Neural crest cell (in vitro differentiated cells): ENCODE results near the gene PLEKHG3. TPM values are rescaled to one million over a fixed set of nuclear protein-coding genes. Genes with fewer than 3 reads are reported as not detected.
A peak's percentile ranks its signal among the peaks of the same experiment; 100 is the strongest.

Experiments used
- DNase-seq: peaks from one replicate; pipeline ENCODE4 v3.0.0; 2021; ENCODE audit warnings: low read depth, mixed read lengths, low spot score
- H3K27ac Mint-ChIP-seq: one replicate; pipeline ENCODE4 v1.8.0; 2021; ENCODE audit warnings: mild to moderate bottlenecking, mixed read lengths; ENCODE audit not compliant: unreplicated experiment
- H3K27me3 Mint-ChIP-seq: 2 replicates; pipeline ENCODE4 v1.8.0; 2021; ENCODE audit warnings: low read depth, mild to moderate bottlenecking, mixed read lengths
- H3K36me3 Mint-ChIP-seq: 2 replicates; pipeline ENCODE4 v1.8.0; 2021; ENCODE audit warnings: low read depth, mild to moderate bottlenecking, mixed read lengths
- H3K4me1 Mint-ChIP-seq: 2 replicates; pipeline ENCODE4 v1.8.0; 2021; ENCODE audit warnings: mixed read lengths
- H3K4me3 Mint-ChIP-seq: one replicate; pipeline ENCODE4 v1.8.0; 2021; ENCODE audit warnings: mild to moderate bottlenecking, mixed read lengths
- H3K9me3 Mint-ChIP-seq: 2 replicates; pipeline ENCODE4 v1.8.0; 2021; ENCODE audit warnings: mixed read lengths
- total RNA-seq: library from RNA; stranded (reverse); gene quantifications from 2 replicates; pipeline ENCODE4 v1.2.1, GENCODE V29; 2021
- TF ChIP-seq, protein P1 (sequence below): fragments of 200-600 bp; sonication (generic); conservative IDR thresholded peaks from 2 replicates; pipeline ENCODE4 v1.5.0; 2021; ENCODE audit warnings: antibody characterized with exemption, mild to moderate bottlenecking

The PLEKHG3 gene
- total RNA-seq, 1 donor from 2014 or later: 43.4 TPM

DNA sequence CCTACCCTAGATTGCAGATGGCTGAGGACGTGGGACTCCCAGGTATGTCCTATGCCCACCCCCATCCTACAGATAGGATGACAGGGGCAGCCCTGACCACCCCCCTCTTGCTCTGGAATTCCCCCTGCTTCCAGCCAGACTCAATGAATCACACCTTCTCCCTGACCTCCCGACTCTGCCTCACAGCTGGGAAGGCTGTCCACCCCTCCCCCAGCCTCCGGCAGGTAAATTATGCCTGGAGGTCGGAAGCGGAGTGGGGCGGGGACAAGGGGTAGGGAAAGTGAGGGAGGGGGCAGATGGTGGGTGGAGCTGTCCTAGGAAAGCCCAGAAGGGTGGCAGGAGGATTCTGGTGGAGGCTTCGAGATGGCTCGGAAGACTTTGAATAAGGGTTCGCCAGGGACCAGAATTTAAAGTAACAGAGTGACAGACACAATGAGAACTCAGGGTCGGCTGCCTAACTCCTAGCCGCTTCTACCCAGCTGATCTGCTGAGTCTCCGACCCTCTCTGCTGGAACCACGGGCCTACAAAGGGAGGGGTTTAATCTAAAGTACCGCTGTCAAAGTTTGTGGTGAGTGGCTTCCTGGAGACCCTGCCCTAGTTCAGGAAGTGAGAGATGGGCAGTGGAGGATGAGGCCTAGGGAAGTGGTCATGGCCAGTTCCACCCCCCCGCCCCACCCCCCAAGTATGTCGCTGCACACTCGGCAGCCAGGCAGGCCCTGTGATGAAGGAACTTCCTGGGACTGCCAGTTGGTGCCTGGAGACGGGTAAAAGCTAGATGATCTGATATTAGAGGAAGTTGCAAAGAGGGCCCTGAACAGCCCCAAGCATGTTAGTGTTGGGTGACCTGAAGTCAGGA, 4.2 kb downstream of the PLEKHG3 start:
- Mint-ChIP-seq H3K4me3 (peak overlapping the region; percentile 91), H3K36me3 (peaks cover 17% of the 10 kb centered on the region), H3K27ac (peak overlapping the region; percentile 92), H3K27me3 (peaks cover 44% of the 10 kb centered on the region), H3K9me3 (peaks cover 13% of the 10 kb centered on the region), H3K4me1 (peaks cover 51% of the 10 kb centered on the region)
- TF ChIP-seq, protein P1, sequence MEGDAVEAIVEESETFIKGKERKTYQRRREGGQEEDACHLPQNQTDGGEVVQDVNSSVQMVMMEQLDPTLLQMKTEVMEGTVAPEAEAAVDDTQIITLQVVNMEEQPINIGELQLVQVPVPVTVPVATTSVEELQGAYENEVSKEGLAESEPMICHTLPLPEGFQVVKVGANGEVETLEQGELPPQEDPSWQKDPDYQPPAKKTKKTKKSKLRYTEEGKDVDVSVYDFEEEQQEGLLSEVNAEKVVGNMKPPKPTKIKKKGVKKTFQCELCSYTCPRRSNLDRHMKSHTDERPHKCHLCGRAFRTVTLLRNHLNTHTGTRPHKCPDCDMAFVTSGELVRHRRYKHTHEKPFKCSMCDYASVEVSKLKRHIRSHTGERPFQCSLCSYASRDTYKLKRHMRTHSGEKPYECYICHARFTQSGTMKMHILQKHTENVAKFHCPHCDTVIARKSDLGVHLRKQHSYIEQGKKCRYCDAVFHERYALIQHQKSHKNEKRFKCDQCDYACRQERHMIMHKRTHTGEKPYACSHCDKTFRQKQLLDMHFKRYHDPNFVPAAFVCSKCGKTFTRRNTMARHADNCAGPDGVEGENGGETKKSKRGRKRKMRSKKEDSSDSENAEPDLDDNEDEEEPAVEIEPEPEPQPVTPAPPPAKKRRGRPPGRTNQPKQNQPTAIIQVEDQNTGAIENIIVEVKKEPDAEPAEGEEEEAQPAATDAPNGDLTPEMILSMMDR: no peak
- no peak for DNase-seq

DNA sequence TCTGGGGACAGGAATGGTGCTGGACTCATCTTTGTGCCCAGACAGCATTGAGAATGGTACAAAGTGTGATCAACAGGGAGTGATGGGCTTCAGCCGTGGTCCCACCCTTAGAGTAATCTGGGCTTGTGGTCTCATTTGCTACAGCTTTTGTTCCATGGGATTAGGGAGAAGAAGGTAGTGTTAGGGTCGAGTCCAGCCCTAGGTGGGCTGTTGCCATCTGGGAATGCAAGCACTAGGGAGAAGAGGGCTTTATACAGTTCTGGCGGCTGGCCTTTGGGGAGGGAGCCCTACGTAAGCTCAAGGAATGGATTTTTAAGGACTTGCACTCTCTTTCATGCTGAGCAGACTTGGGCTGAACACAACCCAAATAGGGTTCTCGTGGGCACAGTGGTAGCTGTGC, 4.9 kb downstream of the PLEKHG3 start:
- H3K36me3 Mint-ChIP-seq: peaks cover 20% of the 10 kb centered on the region
- H3K9me3 Mint-ChIP-seq: peaks cover 17% of the 10 kb centered on the region
- peaks cover 46% of the 10 kb centered on the region for H3K4me1 Mint-ChIP-seq
- H3K4me3 Mint-ChIP-seq: peak overlapping the region; percentile 91
- peaks cover 40% of the 10 kb centered on the region for H3K27me3 Mint-ChIP-seq
- TF ChIP-seq, protein P1: no peak
- DNase-seq: no peak
- no peak overlapping the region for H3K27ac Mint-ChIP-seq

DNA sequence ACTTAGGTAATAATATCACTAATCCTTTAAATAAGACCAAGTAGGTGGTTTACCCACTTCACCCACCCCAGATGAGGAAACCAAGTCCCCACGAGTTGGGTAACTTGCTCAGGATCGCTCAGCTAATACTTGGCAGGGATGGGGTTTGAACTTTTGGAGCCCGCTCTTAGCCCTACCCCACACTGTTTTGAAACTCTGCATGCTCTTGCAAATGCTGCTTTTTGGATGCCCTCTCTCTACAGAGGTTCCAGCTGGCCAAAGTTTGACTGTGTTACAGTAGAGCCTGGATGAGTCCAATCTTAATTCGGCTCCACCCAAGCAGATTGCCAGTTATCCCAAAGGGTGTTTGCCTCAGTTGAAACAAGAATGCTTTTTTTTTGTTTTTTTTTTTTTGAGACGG, 6.8 kb downstream of the PLEKHG3 start:
- TF ChIP-seq, protein P1: no peak
- H3K4me3 Mint-ChIP-seq: no peak overlapping the region
- peaks cover 48% of the 10 kb centered on the region for H3K4me1 Mint-ChIP-seq
- no peak overlapping the region for H3K27ac Mint-ChIP-seq
- peaks cover 20% of the 10 kb centered on the region for H3K9me3 Mint-ChIP-seq
- peaks cover 30% of the 10 kb centered on the region for H3K36me3 Mint-ChIP-seq
- DNase-seq: no peak
- H3K27me3 Mint-ChIP-seq: peaks cover 46% of the 10 kb centered on the region

DNA sequence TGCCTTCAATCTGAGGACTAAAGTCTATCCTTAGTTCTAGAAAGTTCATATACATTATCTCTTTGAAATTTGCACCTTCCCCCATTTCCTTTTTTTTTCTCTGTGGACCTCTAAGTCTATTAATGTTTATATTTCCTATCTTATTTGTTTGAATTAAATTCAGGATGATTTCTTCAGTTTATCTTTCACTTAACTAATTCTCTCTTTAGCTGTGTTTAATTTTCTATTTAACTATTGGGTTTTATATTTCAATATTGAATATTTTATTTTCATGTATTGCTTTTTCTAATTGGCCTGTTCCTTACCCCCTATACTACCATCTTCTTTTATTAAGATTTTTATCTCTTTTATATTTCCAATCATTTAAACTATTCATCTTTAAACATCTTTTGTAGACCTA, 9.5 kb downstream of the PLEKHG3 start:
- TF ChIP-seq, protein P1: no peak
- peaks cover 55% of the 10 kb centered on the region for H3K27me3 Mint-ChIP-seq
- peaks cover 30% of the 10 kb centered on the region for H3K36me3 Mint-ChIP-seq
- no peak for DNase-seq
- H3K27ac Mint-ChIP-seq: no peak overlapping the region
- H3K4me1 Mint-ChIP-seq: peaks cover 46% of the 10 kb centered on the region
- H3K9me3 Mint-ChIP-seq: peaks cover 20% of the 10 kb centered on the region
- no peak overlapping the region for H3K4me3 Mint-ChIP-seq

DNA sequence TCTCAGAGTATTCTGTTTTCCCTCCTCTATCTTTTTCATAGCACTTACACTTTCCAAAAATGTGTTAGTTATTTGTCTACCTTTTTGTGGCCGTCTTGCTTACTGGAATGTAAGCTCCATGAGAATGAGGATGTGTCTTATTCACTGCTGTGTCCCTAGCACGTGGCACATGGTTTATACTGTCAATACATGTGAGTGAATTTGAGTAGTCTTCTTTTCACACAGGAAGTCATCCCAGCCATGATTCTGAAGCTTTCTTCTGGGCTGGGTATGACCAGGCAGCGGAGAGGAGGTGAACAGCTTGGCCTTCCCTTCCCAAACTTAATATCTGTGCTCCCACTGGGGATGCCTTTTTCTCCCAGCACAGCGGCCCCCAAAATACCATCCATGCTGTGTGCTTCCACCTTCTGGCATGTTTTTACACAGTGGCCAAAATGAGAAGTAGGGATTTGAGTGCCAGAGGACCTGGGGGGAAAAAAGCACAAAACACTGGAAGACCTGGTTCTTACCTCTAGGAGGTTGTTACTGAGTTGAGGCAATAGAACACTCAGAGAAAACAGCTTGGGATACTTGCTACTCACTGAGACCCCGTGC, 10.3 kb downstream of the PLEKHG3 start:
- Mint-ChIP-seq H3K4me3 (peak overlapping the region; percentile 87), H3K4me1 (peaks cover 42% of the 10 kb centered on the region), H3K27me3 (peaks cover 56% of the 10 kb centered on the region), H3K27ac (no peak overlapping the region), H3K36me3 (peaks cover 28% of the 10 kb centered on the region), H3K9me3 (peaks cover 20% of the 10 kb centered on the region)
- TF ChIP-seq, protein P1: no peak
- no peak for DNase-seq
